Jurkat, Clone E6-1 (cell line): Measurements from ENCODE around the gene ADGRB3.

Experiments used
- DNase-seq: peaks from one replicate; pipeline ENCODE4 v3.0.0-alpha.2; 2011; ENCODE audit warnings: low read depth, low spot score
- H3K4me3 ChIP-seq: 2 replicates; pipeline ENCODE4 v1.5.1; 2011; ENCODE audit warnings: mild to moderate bottlenecking, low read length, control low read depth, moderate library complexity

The ADGRB3 gene

GRCh38 chr6:69331886-69332285 lies 696.8 kb downstream of the ADGRB3 start:
- DNase-seq, result no peak
- no peak overlapping the region for H3K4me3 ChIP-seq

GRCh38 chr6:69337311-69337710 lies 702.2 kb downstream of the ADGRB3 start:
- H3K4me3 ChIP-seq, result no peak overlapping the region
- no peak for DNase-seq

GRCh38 chr6:69338431-69339162 lies 703.5 kb downstream of the ADGRB3 start:
- DNase-seq, result no peak
- no peak overlapping the region for H3K4me3 ChIP-seq

GRCh38 chr6:69339163-69339550 lies 704.1 kb downstream of the ADGRB3 start:
- DNase-seq, result no peak
- H3K4me3 ChIP-seq, result no peak overlapping the region

- no peak for DNase-seq
- H3K4me3 ChIP-seq, result no peak overlapping the region
These were observed 705.1 kb downstream of the ADGRB3 start for GRCh38 chr6:69340196-69340595.

- DNase-seq, result no peak
These were observed 708.8 kb downstream of the ADGRB3 start for GRCh38 chr6:69343851-69344250.

GRCh38 chr6:69349771-69350170 lies 714.7 kb downstream of the ADGRB3 start:
- no peak for DNase-seq

More at GRCh38 chr6:69343851-69344250, 708.8 kb downstream of the ADGRB3 start:
- no peak overlapping the region for H3K4me3 ChIP-seq

GRCh38 chr6:69362209-69362608 lies 727.1 kb downstream of the ADGRB3 start:
- H3K4me3 ChIP-seq, result no peak overlapping the region

More at GRCh38 chr6:69349771-69350170, 714.7 kb downstream of the ADGRB3 start:
- H3K4me3 ChIP-seq, result no peak overlapping the region

GRCh38 chr6:69366831-69367230 lies 731.7 kb downstream of the ADGRB3 start:
- no peak for DNase-seq
- no peak overlapping the region for H3K4me3 ChIP-seq

More at GRCh38 chr6:69362209-69362608, 727.1 kb downstream of the ADGRB3 start:
- DNase-seq, result no peak

- H3K4me3 ChIP-seq, result no peak overlapping the region
- DNase-seq, result no peak
These were observed 733.5 kb downstream of the ADGRB3 start for GRCh38 chr6:69368613-69369012.

- no peak overlapping the region for H3K4me3 ChIP-seq
- no peak for DNase-seq
These were observed 735.7 kb downstream of the ADGRB3 start for GRCh38 chr6:69370763-69371162.

GRCh38 chr6:69378326-69378725 lies 743.2 kb downstream of the ADGRB3 start:
- no peak overlapping the region for H3K4me3 ChIP-seq
- DNase-seq, result no peak

GRCh38 chr6:69379518-69379917 lies 744.4 kb downstream of the ADGRB3 start:
- DNase-seq, result no peak
- H3K4me3 ChIP-seq, result no peak overlapping the region

- H3K4me3 ChIP-seq, result no peak overlapping the region
- no peak for DNase-seq
These were observed 748.5 kb downstream of the ADGRB3 start for GRCh38 chr6:69383627-69384026.

- no peak overlapping the region for H3K4me3 ChIP-seq
- DNase-seq, result no peak
These were observed 751.3 kb downstream of the ADGRB3 start for GRCh38 chr6:69386426-69386825.

- DNase-seq, result no peak
- no peak overlapping the region for H3K4me3 ChIP-seq
These were observed 755.0 kb downstream of the ADGRB3 start for GRCh38 chr6:69390125-69390524.

GRCh38 chr6:69391106-69391505 lies 756.0 kb downstream of the ADGRB3 start:
- no peak for DNase-seq
- H3K4me3 ChIP-seq, result no peak overlapping the region

- DNase-seq, result no peak
- no peak overlapping the region for H3K4me3 ChIP-seq
These were observed 757.7 kb downstream of the ADGRB3 start for GRCh38 chr6:69392745-69393144.

GRCh38 chr6:69398311-69398710 lies 763.2 kb downstream of the ADGRB3 start:
- no peak for DNase-seq
- H3K4me3 ChIP-seq, result no peak overlapping the region

GRCh38 chr6:69398729-69399128 lies 763.6 kb downstream of the ADGRB3 start:
- no peak for DNase-seq
- no peak overlapping the region for H3K4me3 ChIP-seq

GRCh38 chr6:69408886-69409285 lies 773.8 kb downstream of the ADGRB3 start:
- DNase-seq, result no peak
- no peak overlapping the region for H3K4me3 ChIP-seq
